GM19452 (cell line): ENCODE data around the gene SPTBN5.

Experiments
- ATAC-seq: cut with Tn5 transposase; IDR thresholded peaks from one replicate; pipeline ENCODE4 v1.9.1; 2021; ENCODE audit not compliant: unreplicated experiment

SPTBN5 gene

DNA sequence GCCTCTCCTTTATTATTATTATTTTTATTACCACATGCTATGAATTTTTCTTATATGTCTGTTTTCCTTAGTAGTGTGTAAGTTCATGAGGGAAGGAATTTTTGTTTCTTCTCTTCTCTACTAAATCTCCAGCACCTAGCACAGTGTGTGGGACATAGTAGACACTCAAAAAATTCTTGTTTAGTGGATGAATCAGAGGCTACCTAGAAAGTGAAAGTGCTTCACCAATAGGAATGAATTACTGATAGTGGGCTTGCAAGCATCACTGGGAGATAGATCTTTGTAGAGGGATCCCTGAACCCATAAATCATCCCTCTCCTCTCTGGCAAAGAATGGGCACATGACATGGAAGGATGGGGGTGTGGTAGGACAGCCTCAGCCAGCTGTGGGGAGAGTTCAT is 8.5 kb downstream of the SPTBN5 start:
- ATAC-seq, result no peak

DNA sequence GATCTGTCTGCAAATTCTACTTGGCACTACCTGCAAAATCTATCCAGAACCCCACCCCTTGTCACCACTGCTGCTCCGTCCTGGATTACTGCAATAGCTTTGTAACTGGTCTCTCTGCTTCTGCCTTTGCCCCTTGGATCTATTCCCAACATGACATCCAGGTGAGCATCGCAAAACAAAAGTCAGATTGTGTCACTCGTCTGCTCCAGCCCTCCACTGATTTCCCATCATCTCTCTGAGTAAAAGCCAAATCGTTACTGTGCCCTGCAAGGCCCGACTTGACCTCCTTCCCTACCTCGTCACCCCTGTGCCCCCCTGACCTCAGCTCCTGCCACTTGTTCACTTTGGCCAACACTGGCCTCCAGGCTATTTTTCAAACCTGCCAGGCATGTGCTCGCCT is 9.4 kb downstream of the SPTBN5 start:
- no peak for ATAC-seq

DNA sequence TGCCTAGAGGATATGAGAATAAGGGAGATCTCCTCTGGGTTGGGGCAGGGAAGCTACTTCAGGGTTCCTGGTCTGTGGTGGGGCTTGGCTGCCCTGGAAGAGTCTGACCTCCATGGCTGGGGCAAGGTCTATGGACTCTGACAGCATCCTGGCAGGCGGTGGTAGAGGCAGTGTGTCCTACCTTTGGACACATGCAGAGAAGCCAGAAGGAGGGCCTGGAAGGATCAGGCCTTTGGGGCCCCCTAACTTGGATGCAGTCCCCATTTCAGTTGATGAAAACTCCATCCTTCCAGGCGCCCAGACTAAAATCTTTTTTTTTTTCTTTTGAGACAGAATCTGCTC is 10.4 kb downstream of the SPTBN5 start:
- no peak for ATAC-seq

DNA sequence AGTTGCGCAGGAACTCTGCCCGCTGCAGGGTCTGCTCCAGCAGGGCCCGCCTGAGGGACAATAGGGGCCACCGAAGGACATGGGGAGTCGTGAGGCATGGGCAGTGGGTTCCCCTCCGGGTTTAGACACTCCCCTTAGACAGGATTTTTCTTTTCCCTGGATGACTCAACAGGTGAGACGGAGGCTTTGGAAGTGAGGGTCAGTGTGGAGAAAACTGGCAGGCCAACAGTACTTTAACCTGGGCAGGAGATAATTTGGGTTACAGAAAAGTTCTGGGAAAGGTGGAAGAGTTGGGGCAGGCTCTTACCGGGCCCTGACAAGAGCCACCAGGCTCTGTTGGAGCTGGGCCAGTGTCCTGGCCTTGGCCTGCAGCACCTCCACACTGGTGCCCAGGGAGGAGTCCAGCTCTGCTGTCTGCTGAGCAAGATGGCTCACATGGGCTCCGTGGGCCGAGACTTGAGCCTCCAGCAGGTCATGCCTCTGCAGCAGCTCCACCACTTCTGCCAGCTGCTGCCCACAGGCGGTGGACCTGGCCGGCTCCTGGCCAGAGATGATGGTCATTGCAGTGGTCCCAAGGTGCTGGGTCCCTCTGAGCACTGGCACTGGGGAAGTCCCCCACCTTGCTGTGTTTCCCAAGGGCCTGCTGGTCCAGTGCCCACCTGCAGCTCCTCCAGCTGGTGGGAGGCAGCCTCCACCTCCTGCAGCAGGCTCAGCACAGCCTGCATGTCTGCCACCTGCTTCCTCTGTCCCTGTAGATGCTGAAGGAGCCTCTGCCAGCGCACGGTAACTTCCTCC is 11.0 kb downstream of the SPTBN5 start:
- ATAC-seq, result no peak

DNA sequence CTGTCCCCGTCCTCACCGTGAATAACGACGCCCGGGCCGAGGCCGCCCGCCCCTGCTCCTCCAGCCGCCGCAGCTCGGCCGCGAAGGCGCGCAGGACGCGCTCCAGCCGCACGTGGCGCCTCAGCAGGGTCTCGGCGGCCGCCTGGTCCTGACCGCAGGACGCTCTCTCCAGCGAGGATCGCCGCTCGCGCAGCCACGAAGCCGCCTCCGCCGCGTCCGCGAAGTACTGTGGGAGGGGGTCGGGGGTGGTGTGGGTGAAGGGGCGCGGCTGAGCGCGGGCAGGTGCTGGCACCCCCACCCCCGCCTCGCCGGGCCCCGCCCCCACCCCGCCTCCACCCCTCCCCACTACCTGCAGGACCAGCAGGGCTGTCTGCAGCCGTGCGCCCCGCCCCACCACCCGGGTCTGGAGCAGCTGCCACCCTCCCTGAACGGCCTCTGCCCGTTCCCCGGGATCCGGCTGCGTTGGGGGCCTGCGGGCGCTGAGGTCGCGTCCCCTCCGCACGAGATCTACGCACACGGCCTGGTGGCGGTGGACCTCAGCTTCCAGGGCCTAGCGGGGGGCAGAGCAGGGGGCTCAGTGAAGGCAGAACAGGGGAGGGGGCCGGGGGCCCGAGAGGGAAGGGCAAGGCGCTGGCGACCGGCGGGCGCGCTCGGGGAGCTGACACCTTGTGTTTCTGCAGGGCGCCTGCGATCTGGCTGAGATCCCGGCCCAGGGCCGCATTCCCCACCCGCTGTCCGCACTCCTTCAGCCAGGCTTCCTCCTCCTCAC is 11.7 kb downstream of the SPTBN5 start:
- no peak for ATAC-seq

DNA sequence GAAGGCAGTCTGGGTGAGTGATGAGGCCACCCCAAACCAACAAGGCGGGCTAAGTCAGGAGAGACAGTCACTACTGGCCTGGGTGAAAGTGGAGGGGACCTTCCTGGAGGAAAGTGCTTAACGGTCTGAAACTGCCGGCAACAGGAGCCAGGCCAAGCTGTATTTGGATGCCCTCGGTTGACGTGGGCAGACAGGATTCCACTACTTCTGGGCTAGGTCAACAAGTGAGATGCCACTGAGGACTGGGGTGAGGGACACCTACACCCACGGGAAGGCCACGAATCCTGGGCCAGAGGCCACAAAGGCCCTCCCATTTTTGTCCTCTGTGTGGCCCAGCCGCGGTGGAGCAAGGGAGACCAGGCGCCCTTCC is 12.3 kb downstream of the SPTBN5 start:
- no peak for ATAC-seq

DNA sequence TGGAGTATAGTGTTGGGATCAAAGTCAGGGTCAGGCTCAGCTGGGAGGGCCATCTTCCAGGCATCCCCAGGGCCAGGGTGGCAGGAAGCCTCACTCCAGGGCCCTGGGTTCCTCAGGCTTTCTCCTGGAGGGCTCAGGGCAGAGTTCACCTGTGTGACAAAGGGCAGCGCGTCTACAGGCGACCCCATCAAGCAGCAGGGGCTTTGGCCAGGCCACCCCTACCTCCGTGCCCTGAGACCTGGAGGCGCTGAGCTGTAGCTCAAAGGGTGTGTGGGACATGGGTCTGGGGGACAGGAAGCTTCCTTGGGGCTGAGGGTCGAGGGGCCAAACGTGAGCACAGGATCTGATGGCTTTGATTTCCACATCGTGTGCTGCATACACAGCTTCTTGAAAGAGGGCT is 12.8 kb downstream of the SPTBN5 start:
- no peak for ATAC-seq

DNA sequence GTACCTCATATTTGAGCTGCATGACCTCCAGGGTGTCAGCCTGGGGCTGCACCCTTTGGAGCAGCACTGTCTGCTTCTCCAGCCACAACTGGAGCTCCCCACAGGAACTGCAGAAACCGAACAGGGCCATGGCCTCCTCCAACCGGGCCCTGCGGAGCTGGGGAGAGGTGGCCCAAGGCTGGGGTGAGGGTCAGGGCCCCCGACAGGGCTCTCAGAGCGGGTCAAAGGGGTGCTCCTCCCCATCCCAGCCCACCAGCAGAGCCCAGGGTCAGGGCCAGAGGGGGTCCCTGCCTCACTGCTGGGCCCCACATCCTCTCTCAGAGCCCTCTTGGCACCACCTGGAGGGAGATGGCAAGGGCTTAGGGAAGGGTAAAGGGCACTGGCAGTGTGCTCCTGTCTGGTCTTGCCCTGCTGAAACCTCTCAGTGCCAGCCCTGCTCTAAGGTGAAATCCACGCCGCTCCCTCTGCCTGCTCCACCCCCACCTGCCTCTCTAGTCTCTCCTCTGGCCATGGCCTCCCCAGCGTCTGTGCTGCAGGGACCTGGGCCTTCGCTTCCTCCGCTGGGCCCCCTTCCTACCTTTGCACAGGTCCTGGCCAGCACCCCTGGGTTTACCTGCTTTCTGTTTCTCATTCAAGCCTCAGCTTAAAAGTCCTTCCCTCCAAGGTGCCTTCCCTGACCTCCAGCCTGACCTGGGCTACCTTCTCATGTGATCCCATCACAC is 13.5 kb downstream of the SPTBN5 start:
- no peak for ATAC-seq

DNA sequence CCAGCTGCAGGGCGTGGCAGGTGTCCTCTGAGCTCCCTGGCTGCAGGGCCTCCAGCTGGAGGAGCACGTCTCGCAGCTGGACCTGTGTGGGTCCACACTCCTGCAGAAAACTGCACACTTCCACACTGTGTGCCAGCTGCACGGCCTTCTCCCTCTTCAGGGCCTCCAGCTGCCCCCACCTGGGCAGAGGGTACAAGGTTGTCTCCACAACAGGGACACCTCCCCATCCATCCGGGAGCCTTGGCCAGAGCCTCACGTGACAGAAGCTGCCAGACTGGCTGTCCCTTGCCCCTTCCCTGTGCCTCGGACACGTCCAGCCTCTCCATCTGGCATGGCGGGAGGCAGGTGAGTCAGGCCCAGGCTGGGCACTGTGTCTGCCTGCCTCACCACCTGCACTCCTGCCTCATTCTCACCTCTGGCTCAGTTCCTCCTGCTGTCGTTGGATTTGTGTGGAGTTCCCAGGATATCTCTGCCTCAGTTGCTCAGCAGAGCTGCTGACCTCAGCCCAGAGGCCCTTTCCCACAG is 14.5 kb downstream of the SPTBN5 start:
- no peak for ATAC-seq

DNA sequence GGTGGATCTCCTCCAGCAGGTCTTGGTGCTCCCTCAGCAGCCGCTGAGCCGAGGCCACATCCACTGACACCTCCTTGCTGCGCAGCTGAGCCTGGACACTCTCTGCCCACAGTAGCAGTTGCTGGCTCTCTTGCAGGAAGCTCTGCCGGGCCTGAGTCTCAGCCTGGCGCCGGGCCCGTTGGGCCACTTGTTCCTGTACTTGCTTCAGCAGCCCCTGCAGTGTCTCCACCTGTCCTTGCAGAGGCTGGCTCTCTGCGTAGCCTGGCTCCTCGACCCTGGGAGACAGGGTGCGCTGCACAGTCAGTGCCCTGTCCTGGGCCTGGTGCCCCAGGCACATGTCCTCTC is 15.5 kb downstream of the SPTBN5 start:
- no peak for ATAC-seq

DNA sequence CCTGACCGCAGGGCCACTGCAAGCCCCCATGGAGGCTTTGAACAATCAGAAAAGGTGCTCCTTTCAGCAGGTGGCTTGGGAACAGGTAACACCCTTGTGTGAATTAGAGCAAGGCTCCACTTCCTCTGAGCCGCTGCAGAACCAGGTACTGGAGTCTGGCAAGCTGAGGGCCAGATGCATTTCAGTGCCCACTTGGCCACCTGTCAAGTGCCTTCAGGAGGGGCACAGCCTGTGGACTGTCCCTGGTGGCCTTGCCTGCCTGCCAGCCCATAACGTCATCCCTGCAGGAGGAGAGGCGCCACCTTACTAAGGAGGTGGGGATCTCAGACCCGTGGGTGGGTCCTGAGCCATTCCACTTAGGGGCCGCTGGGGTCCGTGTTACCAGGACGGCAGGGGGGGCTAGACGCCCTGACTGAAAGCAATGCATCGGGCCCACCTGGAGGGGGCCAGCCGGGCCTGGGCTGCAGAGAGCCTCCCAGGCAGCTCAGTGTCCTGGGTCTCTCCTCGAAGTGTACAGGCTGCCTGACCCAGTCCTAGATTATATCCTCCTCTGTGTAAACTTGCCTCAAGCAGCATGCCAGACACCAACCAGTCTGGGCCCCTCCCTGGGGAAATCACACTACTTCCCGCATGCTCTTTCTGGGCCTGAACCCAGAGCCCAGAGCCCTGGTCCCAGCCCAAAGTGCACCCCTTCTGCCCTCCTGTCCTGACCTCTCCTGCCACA is 16.1 kb downstream of the SPTBN5 start:
- ATAC-seq, result no peak

DNA sequence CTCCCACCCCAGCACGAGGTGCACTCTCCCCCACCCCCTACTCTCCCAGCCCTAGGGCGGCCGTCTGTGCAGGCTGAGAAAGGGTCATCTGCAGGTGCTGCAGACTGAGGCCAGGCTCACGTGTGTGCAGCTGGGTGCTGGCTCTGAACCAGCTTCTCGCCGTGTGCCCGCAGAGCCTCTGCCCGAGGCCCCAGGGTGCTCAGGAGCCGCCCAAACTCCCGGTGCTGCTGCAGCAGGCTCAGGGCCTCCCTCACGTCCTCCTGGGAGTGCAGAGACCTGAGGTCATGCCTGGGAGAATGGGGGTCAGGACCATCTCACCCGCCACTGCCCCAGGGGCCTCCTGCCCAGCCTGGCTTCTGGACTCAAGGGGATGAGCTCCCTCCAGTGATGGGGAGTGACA is 17.2 kb downstream of the SPTBN5 start:
- ATAC-seq, result no peak

DNA sequence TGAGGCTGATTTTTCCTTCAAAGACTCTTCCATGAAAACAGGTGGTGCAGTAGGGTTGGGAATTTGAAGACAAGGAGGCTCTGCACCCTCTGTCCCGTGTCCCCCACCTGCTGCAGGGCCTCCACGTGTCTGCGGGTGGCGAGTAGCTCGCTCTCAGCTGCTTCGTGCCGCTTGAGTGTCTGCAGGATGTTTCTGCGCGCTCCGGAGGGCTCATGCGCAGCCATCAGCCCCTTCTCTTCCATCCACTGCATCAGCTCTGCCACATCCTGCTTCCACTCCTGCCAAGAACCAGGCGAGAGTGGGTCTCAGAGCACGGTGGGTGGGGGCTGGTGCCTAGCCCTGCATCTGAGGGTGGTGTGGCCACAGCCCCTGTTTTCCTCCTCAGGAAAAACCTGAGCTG is 17.8 kb downstream of the SPTBN5 start:
- no peak for ATAC-seq

DNA sequence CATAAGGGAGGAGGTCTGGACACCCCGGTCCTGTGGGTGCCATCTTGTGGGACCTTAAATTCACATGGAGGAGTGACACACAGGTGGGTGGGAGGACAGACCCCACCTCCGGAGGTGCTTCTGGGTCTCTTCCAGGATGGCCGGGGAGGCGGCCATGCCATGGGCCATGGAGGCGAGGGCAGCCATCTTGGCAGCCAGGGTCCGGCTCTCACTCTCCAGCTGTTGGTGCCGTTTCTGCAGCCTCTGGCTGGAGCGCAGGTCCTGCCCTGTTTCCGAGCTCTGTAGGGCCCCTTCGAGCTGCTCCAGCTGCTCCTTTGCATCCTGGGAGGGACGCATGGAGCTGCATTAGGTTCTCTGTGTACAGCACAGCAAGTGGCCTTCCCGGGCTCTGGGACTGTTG is 19.1 kb downstream of the SPTBN5 start:
- ATAC-seq, result no peak

DNA sequence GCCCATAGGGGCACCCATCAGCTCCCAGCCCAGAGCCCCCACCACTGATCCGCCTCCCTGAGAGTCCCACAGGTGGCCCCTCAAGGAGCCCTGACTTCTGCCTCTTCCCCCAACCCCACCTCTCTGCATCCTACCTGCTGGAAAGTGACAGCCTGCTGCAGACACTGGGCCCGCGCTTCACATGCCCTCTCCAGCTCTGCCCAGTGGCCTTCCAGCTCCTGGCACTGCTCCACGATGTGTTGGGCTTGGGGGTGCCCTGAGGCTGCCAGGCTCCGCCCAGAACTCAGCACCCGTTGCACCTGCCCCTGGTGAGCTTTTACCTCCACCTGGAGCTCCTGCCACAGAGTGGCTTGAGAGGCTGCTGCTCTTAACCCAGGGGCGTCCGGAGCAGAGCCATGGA is 20.1 kb downstream of the SPTBN5 start:
- no peak for ATAC-seq

DNA sequence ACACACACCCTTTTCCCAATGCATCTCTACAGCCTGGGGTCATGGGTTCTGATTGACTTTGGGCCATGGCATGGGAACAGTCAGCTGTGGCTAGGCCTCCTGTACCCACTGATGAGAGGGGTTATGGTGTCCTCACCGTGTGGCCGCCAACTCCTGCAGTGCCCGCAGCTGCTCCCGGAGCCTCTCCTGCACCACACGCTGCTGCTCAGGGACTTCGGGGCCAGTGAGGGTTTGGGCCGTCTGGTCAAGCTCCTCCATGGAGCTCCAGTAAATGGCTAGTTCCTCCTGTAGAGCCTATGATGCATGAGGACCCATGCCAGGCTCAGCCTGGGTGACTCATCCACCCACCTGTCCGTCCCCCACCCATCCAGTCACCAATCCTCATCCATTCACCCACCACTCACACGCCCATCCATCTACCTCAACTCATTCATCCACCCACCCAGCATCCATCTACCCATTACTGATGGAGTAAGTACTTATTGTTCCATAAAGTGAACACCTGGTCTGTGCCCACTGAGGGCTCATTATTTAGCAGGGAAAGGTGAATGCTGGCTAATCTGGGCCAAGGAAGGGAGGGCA is 21.6 kb downstream of the SPTBN5 start:
- ATAC-seq, result no peak

DNA sequence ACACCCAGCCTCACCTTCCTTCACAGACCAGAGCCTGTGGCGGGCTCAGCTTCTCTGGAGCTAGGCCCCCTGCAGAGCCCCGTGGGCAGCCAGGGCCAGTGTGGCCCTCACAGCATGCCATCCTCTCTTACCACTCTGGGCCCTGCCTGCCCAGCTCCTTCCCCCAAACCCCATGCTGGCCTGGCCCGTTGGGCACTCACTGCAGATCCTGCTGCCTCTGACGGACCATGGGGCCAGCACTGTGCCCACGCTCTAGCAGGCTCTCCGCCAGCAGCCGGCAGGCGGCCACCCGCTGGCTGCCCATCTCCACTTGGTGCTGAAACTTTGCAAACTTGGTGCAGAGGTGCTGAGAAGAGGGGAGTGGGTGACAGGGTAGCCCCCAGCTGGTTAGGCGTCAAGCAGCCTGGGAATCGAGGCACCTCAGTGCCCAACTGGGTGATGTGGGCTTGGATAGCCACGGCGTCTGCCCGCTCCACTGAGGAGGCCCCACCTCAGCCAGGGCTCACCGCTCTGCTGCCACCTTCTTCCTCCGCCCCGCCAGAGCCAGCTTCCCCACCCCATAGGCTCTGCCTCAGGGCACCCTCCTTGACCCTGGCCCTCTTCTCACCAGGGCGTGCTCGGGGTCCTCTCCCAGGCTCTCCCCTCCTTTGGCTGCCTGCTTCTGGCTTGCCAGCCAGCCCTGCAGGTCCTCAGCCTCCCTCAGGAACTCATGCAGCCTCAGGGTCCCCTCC is 22.5 kb downstream of the SPTBN5 start:
- ATAC-seq, result no peak

DNA sequence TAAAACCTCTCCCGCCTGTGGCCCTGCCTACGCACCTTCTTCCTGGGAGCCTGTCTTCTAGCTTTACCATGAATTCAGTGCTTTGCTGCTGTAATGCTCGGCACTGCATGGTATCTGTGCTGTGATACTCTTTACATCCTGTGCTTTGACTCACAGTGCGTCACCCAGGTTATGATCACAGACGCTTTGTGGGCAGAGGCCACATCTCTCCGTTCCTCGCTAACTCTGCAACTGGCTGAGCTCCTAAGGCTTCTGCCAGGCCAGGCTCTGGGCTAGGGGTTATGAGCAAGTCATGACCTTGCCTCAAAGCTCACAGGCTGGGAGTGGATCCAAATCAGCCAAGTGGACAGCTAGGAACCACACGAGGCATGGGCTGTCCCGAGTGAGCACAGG is 23.2 kb downstream of the SPTBN5 start:
- no peak for ATAC-seq

DNA sequence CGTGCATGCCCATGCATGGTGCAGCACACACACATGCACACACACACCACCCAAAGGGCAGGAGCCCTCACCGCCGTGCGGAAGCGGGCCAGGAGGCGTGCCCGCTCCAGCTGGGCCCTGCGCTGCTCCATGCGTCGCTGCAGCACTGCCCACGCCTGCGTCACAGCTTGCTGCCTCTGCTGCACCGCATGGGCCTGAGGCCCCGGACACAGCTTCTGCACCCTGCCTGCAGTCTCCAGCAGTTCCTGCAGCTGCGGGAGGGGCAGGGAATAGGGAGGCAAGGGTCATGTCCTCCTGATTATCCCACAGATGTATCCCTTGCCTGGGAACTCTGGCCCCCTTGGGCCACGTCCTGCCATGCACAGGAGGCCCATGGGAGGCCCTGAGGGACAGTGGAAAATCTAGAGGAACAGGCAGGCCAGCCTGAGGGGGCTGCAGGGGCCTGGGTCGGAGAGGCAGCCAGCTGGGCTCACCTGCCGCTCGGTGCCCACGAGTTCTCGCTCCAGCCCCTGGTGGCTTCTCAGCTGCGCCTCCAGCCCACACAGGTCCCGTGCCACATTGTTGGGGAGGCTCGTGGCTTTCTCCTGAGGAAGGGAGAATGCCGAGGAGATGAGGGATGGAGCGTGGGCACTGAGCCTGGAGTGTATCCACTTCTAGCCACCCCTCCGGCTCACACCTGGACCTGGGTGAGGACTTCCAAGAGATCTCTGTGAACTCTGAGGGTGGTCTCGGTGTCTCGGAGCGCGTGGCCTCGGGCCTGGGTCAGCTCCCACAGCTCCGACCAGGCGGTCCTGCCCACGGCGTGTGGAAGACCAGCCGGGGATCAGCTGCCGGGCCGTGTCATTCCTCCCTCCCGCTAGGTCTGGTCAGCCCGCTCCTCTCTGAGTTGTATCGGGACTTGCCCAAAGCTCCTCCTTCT is 23.8 kb downstream of the SPTBN5 start:
- ATAC-seq, result no peak
